PC-9 (cell line): ENCODE data around the gene MCM3. TPM values are rescaled to one million over a fixed set of nuclear protein-coding genes. Genes with fewer than 3 reads are reported as not detected.

Experiments used
- BruUV-seq: library from RNA; stranded (reverse); fragments of 400-500 nt; replicated peaks from 2 replicates; lab custom pipeline; 2021; lab: Mats Ljungman, UMichigan
- CTCF ChIA-PET: fragments of 300-600 bp; sonication (Branson Sonifier 250); formaldehyde crosslinking; loops from one replicate; lab custom pipeline; 2022; ENCODE audit warnings: antibody characterized with exemption; lab: Charles Lee
- POLR2A ChIA-PET: fragments of 300-600 bp; sonication (Branson Sonifier 250); formaldehyde crosslinking; loops from one replicate; lab custom pipeline; 2022; ENCODE audit warnings: antibody characterized with exemption; ENCODE audit not compliant: unreplicated experiment; lab: Charles Lee
- DNase-seq, 2 experiments: peaks; one replicate each; pipeline versions ENCODE4 v3.0.0 to v3.0.0-alpha.2; 2015 to 2022; ENCODE audit warnings: mixed read lengths in 1 of 2
- H2AFZ ChIP-seq: fragments of 200-600 bp; sonication (generic); 2 replicates; pipeline ENCODE4 v1.8.1; 2017; ENCODE audit warnings: antibody characterized with exemption
- H3F3A ChIP-seq: fragments of 200-600 bp; sonication (generic); 2 replicates; pipeline ENCODE4 v1.8.1; 2017; ENCODE audit warnings: antibody characterized with exemption, mild to moderate bottlenecking, low read depth; ENCODE audit not compliant: insufficient read depth
- H3K27ac ChIP-seq: fragments of 200-600 bp; sonication (generic); 2 replicates; pipeline ENCODE4 v1.6.1; 2016; ENCODE audit warnings: mixed run types
- H3K27me3 ChIP-seq: fragments of 200-600 bp; sonication (generic); 2 replicates; pipeline ENCODE4 v1.6.1; 2016; ENCODE audit warnings: low read depth, mixed run types; ENCODE audit not compliant: insufficient read depth
- H3K36me3 ChIP-seq: fragments of 200-600 bp; sonication (generic); 2 replicates; pipeline ENCODE4 v1.6.1; 2016; ENCODE audit warnings: low read depth, mixed run types
- H3K4me1 ChIP-seq: fragments of 200-600 bp; sonication (generic); replicated peaks from 2 replicates; pipeline ENCODE4 v1.6.1; 2016; ENCODE audit warnings: mixed run types; ENCODE audit not compliant: insufficient read depth
- H3K4me2 ChIP-seq: fragments of 200-600 bp; sonication (generic); 2 replicates; pipeline ENCODE4 v1.6.1; 2017; ENCODE audit warnings: mixed run types
- H3K4me3 ChIP-seq: fragments of 200-600 bp; sonication (generic); 2 replicates; pipeline ENCODE4 v1.6.1; 2016; ENCODE audit warnings: mixed run types
- H3K79me2 ChIP-seq: fragments of 200-600 bp; sonication (generic); 2 replicates; pipeline ENCODE4 v1.6.1; 2017; ENCODE audit warnings: low read depth, mixed run types
- H3K9me2 ChIP-seq: fragments of 200-600 bp; sonication (generic); 2 replicates; pipeline ENCODE4 v1.8.1; 2017; ENCODE audit warnings: mild to moderate bottlenecking; ENCODE audit not compliant: insufficient read depth
- H3K9me3 ChIP-seq: fragments of 200-600 bp; sonication (generic); 2 replicates; pipeline ENCODE4 v1.8.1; 2016; ENCODE audit warnings: low read depth; ENCODE audit not compliant: insufficient read depth
- H4K20me1 ChIP-seq: fragments of 200-600 bp; sonication (generic); 2 replicates; pipeline ENCODE4 v1.8.1; 2017; ENCODE audit not compliant: insufficient read depth
- EZH2 ChIP-seq: fragments of 200-600 bp; sonication (generic); IDR thresholded peaks from 2 replicates; pipeline ENCODE4 v1.8.0; 2017; ENCODE audit warnings: antibody characterized with exemption, low read depth
- intact Hi-C: fragments of 100-400 bp; cut with micrococcal nuclease; formaldehyde crosslinking; loops from one replicate; pipeline ENCODE4 v1.10.0; 2022; ENCODE audit not compliant: unreplicated experiment
- total RNA-seq: library from RNA; stranded (reverse); gene quantifications from 2 replicates; pipeline ENCODE4 v1.2.3, GENCODE V29; 2021
- TF ChIP-seq, protein P1 (sequence below): fragments of 200-600 bp; sonication (generic); conservative IDR thresholded peaks from 2 replicates; pipeline ENCODE4 v1.6.1; 2017; ENCODE audit warnings: mixed run types, antibody characterized with exemption, mild to moderate bottlenecking, moderate library complexity

Gene MCM3
- total RNA-seq, 1 experiment from 2014 or later = 111 TPM

DNA sequence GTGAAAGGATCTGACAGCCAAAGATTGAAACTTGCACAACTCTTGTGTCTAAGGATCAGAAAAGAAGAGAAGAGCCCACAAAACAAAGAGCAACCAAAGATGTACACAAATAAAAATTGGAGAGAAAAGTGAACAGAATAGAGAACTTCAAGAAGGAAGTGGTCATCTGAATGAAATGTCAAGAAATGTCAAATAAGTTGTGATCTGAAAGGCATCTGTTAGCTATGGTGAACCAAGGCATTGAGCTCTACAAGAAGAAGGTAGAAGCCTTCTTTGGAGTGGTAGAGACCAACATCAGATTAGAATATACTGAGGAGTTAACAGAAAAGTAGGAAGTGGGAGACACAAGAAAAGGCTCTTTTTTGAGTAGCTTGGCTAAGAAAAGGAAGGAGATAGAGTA lies 68.8 kb downstream of the MCM3 start:
- no peaks in the 10 kb centered on the region for H3F3A ChIP-seq
- H3K4me3 ChIP-seq = no peak overlapping the region
- DNase-seq = no peak
- no TSS peak for BruUV-seq
- no peaks in the 10 kb centered on the region for H3K79me2 ChIP-seq
- H3K9me2 ChIP-seq = no peaks in the 10 kb centered on the region
- no peaks in the 10 kb centered on the region for H3K9me3 ChIP-seq
- H3K36me3 ChIP-seq = no peaks in the 10 kb centered on the region
- H3K4me1 ChIP-seq = no peaks in the 10 kb centered on the region
- H3K27me3 ChIP-seq = 0 out of 2 replicates have a peak, but pooled peaks cover 11% of the 10 kb centered on the region
- POLR2A ChIA-PET = no interaction called here
- H2AFZ ChIP-seq = no peak overlapping the region
- no peak overlapping the region for H3K27ac ChIP-seq
- no peak overlapping the region for H3K4me2 ChIP-seq
- no peak for TF ChIP-seq EZH2
- TF ChIP-seq, protein P1, sequence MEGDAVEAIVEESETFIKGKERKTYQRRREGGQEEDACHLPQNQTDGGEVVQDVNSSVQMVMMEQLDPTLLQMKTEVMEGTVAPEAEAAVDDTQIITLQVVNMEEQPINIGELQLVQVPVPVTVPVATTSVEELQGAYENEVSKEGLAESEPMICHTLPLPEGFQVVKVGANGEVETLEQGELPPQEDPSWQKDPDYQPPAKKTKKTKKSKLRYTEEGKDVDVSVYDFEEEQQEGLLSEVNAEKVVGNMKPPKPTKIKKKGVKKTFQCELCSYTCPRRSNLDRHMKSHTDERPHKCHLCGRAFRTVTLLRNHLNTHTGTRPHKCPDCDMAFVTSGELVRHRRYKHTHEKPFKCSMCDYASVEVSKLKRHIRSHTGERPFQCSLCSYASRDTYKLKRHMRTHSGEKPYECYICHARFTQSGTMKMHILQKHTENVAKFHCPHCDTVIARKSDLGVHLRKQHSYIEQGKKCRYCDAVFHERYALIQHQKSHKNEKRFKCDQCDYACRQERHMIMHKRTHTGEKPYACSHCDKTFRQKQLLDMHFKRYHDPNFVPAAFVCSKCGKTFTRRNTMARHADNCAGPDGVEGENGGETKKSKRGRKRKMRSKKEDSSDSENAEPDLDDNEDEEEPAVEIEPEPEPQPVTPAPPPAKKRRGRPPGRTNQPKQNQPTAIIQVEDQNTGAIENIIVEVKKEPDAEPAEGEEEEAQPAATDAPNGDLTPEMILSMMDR = no peak
- no peaks in the 10 kb centered on the region for H4K20me1 ChIP-seq
- CTCF ChIA-PET = no interaction called here
- intact Hi-C loops = no loop called here

Other genes starting within 250 kb of the MCM3 start
- not detected in 2 replicates for gene PKHD1, start 197.1 kb downstream of the MCM3 start, total RNA-seq
- not detected in 2 replicates for gene IL17A, start 98.4 kb downstream of the MCM3 start, total RNA-seq
- gene IL17F, start 40.2 kb downstream of the MCM3 start, total RNA-seq = not detected in 2 replicates
- 3.7 and 4.1 TPM in 2 replicates for gene PAQR8, start 77.4 kb upstream of the MCM3 start, total RNA-seq
- gene EFHC1, start 135.6 kb upstream of the MCM3 start, total RNA-seq = 35.8 and 45.0 TPM in 2 replicates